Activated CD4-positive, alpha-beta T cell treated with anti-CD3 and anti-CD28 coated beads for 4 hours (primary cell): ENCODE results near the gene DAG1.

ENCODE experiments used
- DNase-seq, 2 donors: peaks; one replicate each; pipeline ENCODE4 v3.0.0-alpha.2; 2020

Gene DAG1

GRCh38 chr3:49469936-49470713 lies at the start of gene DAG1:
Gene DAG1, plus strand, starts transcription at chr3:49470267. Its CDS starts 40,268 bp downstream, at chr3:49510535.
- DNase-seq: peak; percentile 93

DNA sequence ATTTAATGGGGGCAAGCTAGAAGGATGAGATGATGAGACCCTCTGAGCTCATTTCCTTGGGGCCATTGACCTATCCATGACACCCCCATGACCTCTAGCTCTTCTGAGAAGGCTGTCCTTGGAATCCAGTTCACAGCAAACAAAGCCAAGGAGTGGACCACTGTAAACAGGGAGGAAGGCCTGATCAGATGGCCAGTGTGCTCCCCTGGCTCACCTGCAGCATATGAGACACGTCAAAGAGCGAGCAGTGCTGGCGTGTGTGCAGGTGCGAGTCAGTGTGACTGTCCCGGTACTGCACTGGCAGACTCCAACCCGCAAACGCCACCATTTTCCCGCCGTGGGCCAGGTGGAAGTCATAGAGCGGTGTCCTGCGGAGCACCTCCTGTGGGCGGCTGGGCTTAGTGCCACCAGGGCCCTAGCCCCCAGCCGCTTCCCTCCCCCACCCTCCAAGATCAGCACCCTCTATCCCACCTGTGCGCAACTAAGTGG lies 48.1 kb upstream of the DAG1 start:
- no peak for DNase-seq

DNA sequence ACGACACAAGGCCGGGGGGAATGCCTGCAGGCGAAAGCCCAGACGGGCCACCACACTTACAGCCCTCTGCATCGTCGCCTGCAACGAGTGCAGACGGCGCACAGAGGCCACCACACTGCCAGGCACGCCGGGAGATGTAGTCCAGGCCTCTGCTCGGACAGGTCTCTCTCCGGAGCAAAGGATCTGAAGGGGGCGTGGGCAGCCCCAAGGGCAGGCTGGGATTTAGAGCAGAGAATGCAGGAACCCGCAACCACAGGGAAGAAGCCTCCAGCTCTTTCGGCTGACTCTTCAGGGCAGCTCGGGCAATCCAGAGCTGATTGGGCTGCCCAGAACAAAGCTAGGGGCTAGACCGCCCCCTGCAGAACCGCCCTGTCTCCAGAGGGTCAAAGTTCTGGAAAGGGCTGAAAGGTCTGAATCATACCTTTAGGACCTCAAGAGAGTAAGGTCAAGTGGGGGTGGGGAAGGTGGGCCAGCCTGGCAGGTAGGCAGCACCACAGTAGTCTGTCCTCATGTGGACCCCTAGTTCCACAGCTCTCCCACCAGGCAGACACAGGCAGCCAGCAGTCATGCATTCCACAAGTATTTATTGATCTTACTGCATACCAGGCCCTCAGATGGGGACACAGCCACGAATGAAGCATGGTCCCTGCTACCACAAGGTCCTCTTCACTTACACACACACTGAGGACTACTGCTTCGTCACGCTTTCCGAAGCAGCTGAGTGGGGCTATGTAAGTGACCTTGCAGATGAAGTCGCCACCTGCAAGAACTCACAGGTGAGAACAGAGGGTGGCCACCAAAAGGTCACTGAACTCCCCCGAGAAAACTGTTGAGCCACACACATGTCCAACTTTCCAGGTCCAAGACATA lies 47.5 kb upstream of the DAG1 start, which contains the start of gene AMT:
TSS of gene AMT (minus strand) at position 95 of the 870 bp plus-strand sequence. CDS start at position 72, 23 bp downstream.
- no peak for DNase-seq

DNA sequence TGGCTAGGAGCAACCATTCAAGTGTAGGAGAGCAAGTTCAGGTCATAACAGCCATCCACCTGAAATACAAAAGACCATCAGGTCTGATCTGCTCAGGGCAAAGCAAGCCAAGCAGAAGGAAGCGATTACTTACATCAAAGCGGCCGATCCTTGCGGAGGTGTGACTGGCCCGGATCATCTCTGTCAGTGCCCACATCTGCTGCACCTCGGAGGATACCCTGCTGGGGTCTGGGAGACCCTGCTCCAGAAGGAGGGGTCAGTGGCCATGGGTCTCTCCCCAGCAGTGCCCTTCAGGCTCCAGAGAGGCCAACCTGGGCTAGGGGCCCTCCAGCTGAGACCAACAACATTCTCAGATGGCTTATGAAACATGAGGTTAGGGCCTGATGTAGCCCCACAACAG lies 45.3 kb upstream of the DAG1 start:
- DNase-seq: no peak

DNA sequence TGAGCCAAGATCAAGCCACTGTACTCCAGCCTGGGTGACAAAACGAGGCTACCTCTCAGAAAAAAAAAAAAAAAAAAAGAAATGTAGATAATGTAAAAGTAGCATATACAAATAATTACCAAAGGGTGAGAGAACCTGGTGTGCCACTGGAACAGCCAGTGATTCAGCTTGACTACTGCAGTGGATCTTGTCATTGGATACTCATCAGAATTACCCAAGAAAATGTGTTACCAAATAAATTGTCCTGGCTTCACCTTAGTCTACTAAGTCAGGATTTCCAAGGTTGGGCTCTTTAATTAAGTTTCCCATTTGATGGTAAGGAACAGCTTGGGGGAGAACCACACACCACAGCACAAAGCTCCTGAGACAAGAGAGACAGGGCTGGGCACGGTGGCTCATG lies 42.5 kb upstream of the DAG1 start:
- DNase-seq: no peak

DNA sequence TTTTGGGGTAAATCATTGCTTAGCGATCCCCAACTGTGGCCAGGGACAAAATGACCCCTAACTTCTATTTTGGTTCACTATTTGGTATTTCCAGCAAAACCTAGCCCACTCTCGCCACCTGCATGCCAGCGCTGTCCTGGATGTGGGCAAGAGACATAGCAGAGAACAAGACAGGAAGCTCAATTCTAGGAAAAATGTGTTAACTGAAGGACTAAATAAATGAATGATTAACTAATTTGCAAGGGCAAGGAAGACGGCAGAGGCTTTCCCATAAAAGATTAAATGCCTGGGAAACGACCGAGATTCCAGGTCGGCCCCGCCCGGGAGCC lies 41.4 kb upstream of the DAG1 start:
- DNase-seq: no peak

DNA sequence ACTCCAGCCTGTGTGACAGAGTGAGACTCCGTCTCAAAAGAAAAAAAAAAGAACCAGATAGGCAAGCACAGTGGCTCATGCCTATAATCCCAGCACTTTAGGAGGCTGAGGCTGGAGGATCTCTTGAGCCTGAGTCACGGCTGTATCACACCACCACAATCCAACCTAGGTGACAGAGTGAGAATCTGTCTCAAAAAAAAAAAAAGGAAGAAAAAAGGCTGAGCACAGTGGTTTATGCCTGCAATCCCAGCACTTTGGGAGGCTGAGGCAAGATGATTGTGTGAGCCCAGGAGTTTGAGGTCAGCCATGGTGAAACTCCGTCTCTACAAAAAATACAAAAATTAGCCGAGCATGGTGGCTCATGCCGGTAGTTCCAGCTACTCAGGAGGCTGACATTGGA lies 35.3 kb upstream of the DAG1 start:
- no peak for DNase-seq

DNA sequence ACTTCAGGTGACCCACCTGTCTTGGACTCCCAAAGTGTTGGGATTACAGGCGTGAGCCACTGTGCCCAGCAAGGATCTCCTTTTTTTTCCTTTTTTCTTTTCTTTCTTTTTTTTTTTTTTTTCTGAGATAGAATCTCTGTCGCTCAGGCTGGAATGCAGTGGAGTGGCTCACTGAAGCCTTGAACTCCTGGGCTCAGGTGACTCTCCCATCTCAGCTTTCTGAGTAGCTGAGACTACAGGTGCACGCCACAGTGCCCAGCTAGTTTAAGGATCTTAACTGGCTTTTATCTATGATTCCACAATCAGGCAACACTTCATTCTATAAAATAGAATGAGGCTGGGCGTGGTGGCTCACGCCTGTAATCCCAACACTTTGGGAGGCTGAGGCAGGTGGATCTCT lies 24.7 kb upstream of the DAG1 start:
- DNase-seq: no peak

DNA sequence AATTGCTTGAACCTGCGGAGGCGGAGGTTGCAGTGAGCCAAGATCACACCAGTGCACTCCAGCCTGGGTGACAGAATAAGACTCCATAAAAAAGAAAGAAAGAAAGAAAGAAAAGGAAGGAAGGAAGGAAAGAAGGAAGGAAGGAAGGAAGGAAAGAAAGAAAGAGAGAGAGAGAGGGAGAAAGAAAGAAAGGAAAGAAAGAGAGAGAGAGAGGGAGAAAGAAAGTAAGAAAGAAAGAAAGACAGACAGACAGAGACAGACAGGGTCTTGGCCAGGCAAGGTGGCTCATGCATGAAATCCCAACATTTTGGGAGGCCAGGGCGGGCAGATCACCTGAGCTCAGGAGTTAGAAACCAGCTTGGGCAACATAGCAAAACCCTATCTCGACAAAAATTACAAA lies 16.4 kb upstream of the DAG1 start:
- no peak for DNase-seq

DNA sequence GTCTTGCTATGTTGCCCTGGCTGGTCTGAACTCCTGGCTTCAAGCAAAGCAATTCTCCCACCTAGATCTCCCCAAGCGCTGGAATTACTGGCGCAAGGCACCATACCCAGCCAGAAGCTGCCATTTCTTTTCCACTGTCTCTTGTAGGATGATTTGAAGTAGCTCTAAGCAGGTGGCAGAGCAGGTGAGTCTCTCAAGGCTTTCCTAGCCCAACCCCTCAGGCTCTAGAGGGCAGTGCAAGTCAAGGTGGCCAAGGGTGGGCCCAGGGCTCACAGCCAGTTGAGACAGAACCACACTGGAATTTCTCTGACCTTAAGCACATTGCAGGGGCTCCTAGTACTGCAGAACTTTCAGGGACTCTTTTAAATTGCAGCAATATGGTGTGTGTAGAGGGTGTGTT lies 15.6 kb upstream of the DAG1 start:
- no peak for DNase-seq

DNA sequence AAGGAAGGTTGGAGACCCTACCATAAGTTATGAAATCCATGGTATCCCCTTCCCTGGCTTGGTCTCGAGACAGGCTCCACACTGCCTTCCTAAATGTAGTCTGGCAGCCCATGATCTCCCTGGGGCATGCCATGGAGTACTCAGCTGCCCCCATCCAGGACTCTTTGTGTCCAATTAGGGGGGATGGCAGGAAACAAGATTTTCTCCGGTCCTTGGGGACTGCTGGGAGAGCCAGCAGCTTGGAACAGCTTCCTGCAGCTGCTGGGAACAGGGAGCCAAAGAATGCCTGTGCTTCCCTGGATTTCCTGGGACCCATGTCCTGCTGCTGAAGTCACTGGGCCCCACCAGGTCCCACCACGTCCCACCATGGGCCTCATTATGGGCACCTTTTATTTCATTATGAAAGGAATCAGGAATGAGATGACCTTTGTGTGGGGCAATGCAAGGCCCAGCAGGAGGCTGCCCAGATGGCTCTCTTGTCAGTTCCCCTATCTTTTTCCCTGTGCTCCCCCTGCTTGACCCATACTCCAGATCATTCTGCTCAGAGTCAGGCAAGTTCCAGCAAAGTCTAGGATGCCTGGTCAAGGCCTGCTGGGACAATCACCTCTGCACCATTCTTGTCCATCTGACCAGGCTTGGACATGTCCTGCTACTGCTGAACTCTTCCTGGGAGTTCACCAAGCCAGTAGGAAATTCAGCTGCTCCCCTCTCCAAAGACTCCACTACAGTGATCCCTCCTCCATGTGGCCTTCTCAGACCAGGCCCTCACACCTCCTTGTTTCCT lies 15.0 kb upstream of the DAG1 start:
- DNase-seq: no peak

GRCh38 chr3:49456466-49456865 lies 13.6 kb upstream of the DAG1 start:
- no peak for DNase-seq

DNA sequence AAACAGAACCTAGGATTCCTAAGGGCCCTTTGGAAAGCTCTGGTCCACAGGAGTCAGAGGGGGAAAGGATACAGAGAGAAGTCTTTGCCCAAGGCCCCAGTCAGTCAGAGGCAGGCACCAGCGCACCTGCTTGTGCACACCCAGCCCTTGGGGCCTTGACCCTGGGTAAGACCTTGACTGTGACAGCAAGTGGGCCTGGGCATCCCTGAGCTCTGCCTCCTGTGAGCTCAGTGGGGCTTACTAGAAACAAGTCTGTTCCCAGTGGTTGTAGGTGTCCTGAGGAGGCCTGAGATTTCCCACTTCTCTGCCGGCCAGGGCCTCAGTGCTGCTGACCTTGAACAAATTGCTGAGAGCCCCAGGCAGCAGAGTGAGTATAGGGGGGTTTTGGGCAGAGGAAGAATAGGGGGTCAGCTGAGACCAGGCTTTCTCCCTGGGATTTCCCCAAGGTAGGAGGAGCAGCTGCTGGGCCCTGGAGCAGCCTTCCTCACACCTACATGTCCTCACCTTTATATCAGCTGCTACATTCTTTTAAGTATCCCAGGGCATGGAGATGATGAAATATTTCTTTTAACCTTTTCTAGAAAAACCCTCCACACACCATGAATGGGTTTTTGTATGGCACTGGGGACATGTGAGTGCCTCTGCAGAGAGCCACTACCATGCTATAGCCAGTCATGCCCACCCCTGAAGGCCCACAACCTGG lies 9.7 kb upstream of the DAG1 start:
- no peak for DNase-seq

- no peak for DNase-seq
Measured at GRCh38 chr3:49460956-49461355, 9.1 kb upstream of the DAG1 start.

DNA sequence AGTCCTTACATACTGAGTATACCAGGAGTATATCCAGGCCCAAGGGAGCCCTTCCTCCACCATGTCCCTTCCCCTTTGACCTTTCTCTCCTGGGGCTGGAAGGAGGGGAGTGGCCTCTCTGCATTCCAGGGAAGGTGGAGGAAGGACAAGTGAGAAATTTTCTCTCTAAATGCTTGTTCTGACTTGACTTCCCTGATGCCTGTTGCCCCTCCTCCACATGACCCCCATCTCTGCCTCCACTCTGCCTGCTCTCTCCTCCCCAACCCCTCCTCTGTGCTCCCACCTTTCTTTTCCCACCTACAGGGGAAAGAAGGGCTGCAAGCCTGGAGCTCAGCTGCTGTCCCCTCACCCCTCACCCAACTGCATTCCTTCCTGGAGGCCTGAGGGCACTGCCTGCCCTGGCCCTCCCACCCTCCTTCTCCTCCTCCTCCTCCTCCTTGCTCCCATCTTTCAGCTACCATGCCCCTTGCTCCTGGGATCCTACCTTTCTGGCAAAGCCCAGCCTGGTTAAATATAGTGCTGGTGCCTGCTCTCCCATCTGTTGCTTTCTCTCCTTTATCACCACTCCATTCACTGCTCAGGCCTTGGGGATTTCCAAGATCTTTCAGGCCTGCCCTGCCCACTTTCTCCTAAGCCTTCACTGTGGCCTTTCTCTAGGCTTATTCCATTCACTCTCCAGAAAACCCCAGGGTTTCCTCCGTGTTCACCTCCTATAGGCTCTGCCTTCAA lies 8.5 kb upstream of the DAG1 start:
- no peak for DNase-seq

- no peak for DNase-seq
Measured at GRCh38 chr3:49462222-49462621, 7.8 kb upstream of the DAG1 start.

DNA sequence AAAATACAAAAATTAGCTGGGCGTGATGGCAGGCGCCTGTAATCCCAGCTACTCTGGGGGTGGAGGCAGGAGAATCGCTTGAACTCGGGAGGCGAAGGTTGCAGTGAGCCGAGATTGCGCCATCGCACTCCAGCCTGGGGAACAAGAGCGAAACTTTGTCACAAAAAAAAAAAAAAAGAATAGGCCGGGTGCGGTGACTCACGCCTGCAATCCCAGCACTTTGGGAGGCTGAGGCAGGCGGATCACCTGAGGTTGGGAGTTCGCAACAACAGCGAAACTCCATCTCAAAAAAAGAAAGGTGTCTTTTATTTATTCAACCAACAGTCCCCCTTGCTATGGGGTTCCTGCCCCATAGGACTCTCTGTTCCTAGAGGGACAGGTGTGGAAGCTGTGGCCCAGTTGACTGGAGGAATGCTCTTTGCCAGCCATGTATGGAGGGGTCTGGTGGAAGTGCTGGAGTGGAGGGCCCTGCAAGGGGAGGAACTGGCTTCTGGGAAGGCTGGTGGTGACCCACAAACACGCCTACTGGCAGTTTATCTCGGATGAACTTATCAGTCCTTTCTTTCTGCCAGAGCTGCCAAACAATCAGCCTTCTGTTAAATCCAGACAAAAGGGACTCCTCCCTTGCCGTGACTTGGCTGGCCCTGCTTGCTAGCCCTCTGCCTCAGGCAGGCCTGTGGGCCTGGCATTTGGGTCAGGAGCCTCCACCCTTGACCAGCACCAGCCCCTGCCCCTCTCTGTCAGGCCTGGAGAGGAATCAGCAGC lies 4.6 kb upstream of the DAG1 start:
- DNase-seq: no peak

DNA sequence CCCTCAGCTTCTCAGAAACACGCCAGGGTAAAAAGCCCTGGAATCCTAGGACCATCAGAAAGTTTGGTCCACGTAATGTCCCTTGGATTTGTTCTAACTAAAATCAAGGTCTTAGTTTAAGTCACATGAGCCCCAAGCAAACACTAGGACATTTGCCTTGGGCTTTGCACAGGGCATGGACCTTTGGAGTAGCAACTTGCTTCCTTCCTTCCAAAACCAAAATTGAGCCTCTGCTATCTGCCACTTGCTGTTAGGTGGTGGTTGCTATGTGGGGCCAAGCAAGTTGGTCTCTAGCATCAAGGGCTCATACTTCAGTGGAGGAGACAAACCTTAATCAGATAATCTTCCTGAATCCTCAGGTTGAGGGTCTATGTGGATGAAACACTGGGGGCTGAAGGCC lies 4.0 kb upstream of the DAG1 start:
- no peak for DNase-seq

GRCh38 chr3:49469037-49469935 lies 781 bp upstream of the DAG1 start:
- DNase-seq: no peak
